H1 (cell line): Measurements from ENCODE around the gene ADCY2. TPM values are rescaled to one million over a fixed set of nuclear protein-coding genes. Genes with fewer than 3 reads are reported as not detected.

Source experiments
- BCL11A ChIP-seq, 2 experiments: IDR thresholded peaks; one replicate each; pipeline ENCODE4 v1.6.1; 2011; ENCODE audit warnings: low read depth in 2 of 2, low read length in 2 of 2, mild to moderate bottlenecking in 2 of 2
- CBX8 ChIP-seq: fragments of 300-800, 300-1000 bp; sonication (generic); IDR thresholded peaks from 2 replicates; pipeline ENCODE4 v1.7.1; 2016; ENCODE audit warnings: low read depth, low read length, borderline replicate concordance
- CEBPB ChIP-seq: IDR thresholded peaks from 2 replicates; pipeline ENCODE4 v1.6.1; 2012; ENCODE audit warnings: low read depth, low read length
- KDM4A ChIP-seq: IDR thresholded peaks from one replicate; pipeline ENCODE4 v1.7.1; 2012; ENCODE audit warnings: low read depth, mild to moderate bottlenecking, moderate library complexity, low read length, inconsistent platforms; ENCODE audit not compliant: severe bottlenecking
- PHF8 ChIP-seq: fragments of 200-600 bp; sonication (generic); conservative IDR thresholded peaks from 2 replicates; pipeline ENCODE4 v1.7.1; 2012; ENCODE audit warnings: low read depth, mild to moderate bottlenecking, inconsistent platforms, low read length, moderate library complexity
- RAD21 ChIP-seq, 2 experiments: IDR thresholded peaks in 1 of 2; conservative IDR thresholded peaks in 1 of 2; 2 replicates each; pipeline ENCODE4 v1.6.1; 2011; ENCODE audit warnings: low read depth in 2 of 2, low read length in 2 of 2, improper control_type of control experiment in 1 of 2, inconsistent platforms in 1 of 2, mild to moderate bottlenecking in 1 of 2, moderate library complexity in 1 of 2
- SAP30 ChIP-seq: fragments of 300-600 bp; sonication (generic); IDR thresholded peaks from 2 replicates; pipeline ENCODE4 v1.7.1; 2012; ENCODE audit warnings: low read length, moderate library complexity, mild to moderate bottlenecking, inconsistent platforms; ENCODE audit not compliant: insufficient read depth, insufficient replicate concordance
- SIX5 ChIP-seq: IDR thresholded peaks from 2 replicates; pipeline ENCODE4 v1.6.1; 2011; ENCODE audit warnings: mild to moderate bottlenecking, low read depth, low read length
- TAF1 ChIP-seq: IDR thresholded peaks from 2 replicates; pipeline ENCODE4 v1.6.1; 2011; ENCODE audit warnings: mild to moderate bottlenecking, low read depth, low read length
- TBP ChIP-seq: IDR thresholded peaks from 2 replicates; pipeline ENCODE4 v1.6.1; 2011; ENCODE audit warnings: low read depth, low read length, improper control_type of control experiment
- ZNF274 ChIP-seq: IDR thresholded peaks from 2 replicates; pipeline ENCODE4 v1.7.0; 2012; ENCODE audit warnings: low read length, borderline replicate concordance; ENCODE audit errors: extremely low read depth
- polyA plus RNA-seq, 7 experiments: library from polyadenylated mRNA; depleted of rRNA in 3 of 7; stranded (reverse) in 5 of 7; unstranded in 2 of 7; fragments of >200 nt in 5 of 7; fragments of 200-250 nt in 2 of 7; gene quantifications; 1 replicate in 5 of 7; 2 replicates in 1 of 7; 4 replicates in 1 of 7; pipeline versions ENCODE4 v1.2.1 to v1.2.3, GENCODE V29; 2011 to 2013; ENCODE audit warnings: missing spikeins in 2 of 7, mixed read lengths in 2 of 7
- total RNA-seq: library from RNA; stranded (reverse); fragmentation: NEBNext Ultra II Directional; extraction: Animal tissue kit (Norgen Biotek cat#: 25700); gene quantifications from 2 replicates; pipeline ENCODE4 v1.2.1, GENCODE V29; 2021
- TF ChIP-seq, protein P1 (sequence below): IDR thresholded peaks from 2 replicates; pipeline ENCODE4 v1.6.1; 2011; ENCODE audit warnings: low read depth, mild to moderate bottlenecking, low read length; ENCODE audit not compliant: insufficient read depth
- TF ChIP-seq, protein P2 (sequence below): IDR thresholded peaks from 2 replicates; pipeline ENCODE4 v1.6.1; 2012; ENCODE audit warnings: inconsistent platforms

ADCY2 gene
- total and polyA plus RNA-seq, 2 of the 8 experiments (the other 6 are each of a cell fraction or from before 2014, with no cell fraction given) = 35.8 to 122 TPM

- no peak for TF ChIP-seq TAF1
- TF ChIP-seq KDM4A = peak; percentile 73
- no peak for TF ChIP-seq CEBPB
- TF ChIP-seq, protein P1, sequence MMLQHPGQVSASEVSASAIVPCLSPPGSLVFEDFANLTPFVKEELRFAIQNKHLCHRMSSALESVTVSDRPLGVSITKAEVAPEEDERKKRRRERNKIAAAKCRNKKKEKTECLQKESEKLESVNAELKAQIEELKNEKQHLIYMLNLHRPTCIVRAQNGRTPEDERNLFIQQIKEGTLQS = no peak
- TF ChIP-seq, protein P2, sequence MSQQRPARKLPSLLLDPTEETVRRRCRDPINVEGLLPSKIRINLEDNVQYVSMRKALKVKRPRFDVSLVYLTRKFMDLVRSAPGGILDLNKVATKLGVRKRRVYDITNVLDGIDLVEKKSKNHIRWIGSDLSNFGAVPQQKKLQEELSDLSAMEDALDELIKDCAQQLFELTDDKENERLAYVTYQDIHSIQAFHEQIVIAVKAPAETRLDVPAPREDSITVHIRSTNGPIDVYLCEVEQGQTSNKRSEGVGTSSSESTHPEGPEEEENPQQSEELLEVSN = peak; percentile 85
- 0 out of 2 replicates have a peak, but pooled peaks have one; percentile 5 for TF ChIP-seq PHF8
- peak; percentile 57 for TF ChIP-seq SAP30
- no peak for TF ChIP-seq SIX5
- TF ChIP-seq BCL11A (IDR thresholded peaks at IDR 0.05; ENCODE audit: low read depth in 2 of 2, low read length in 2 of 2) = no peak
- no peak for TF ChIP-seq TBP
- peak; percentile 15 to 35; a peak in 3 of 4 replicates for TF ChIP-seq RAD21 (IDR thresholded peaks at IDR 0.05 in 1 of 2, conservative IDR thresholded peaks at IDR 0.05 in 1 of 2; ENCODE audit: low read depth in 2 of 2, low read length in 2 of 2)
- TF ChIP-seq ZNF274 = no peak
- TF ChIP-seq CBX8 = no peak
These were observed 453.9 kb downstream of the ADCY2 start (continued) for GRCh38 chr5:7849681-7850394.
